OCI-LY1 (cell line): ENCODE results near the gene RAB7A.

Experiments
- H2AFZ ChIP-seq: fragments of 200-600 bp; sonication (generic), shearing (Covaris generic); 2 replicates; pipeline ENCODE4 v1.6.0; 2014; ENCODE audit warnings: antibody characterized with exemption, mild to moderate bottlenecking, low read length
- H3F3A ChIP-seq: fragments of 200-600 bp; sonication (generic), shearing (Covaris generic); 2 replicates; pipeline ENCODE4 v1.6.0; 2014; ENCODE audit warnings: mild to moderate bottlenecking, antibody characterized with exemption, low read length, moderate library complexity; ENCODE audit not compliant: insufficient read depth
- H3K27ac ChIP-seq: fragments of 200-600 bp; sonication (generic); 2 replicates; pipeline ENCODE4 v1.5.1; 2014; ENCODE audit warnings: low read length, mixed run types, mild to moderate bottlenecking, low read depth; ENCODE audit not compliant: poor library complexity, severe bottlenecking
- H3K27me3 ChIP-seq: fragments of 200-600 bp; sonication (generic); 2 replicates; pipeline ENCODE4 v1.6.0; 2014; ENCODE audit warnings: antibody characterized with exemption, mild to moderate bottlenecking, low read length, moderate library complexity; ENCODE audit not compliant: insufficient read depth
- H3K36me3 ChIP-seq: fragments of 200-600 bp; sonication (generic); 2 replicates; pipeline ENCODE4 v1.6.1; 2014; ENCODE audit warnings: mild to moderate bottlenecking, antibody characterized with exemption, low read length, moderate library complexity, mixed read lengths; ENCODE audit not compliant: insufficient read depth
- H3K4me1 ChIP-seq: fragments of 200-600 bp; sonication (generic); 2 replicates; pipeline ENCODE4 v1.5.1; 2014; ENCODE audit warnings: mild to moderate bottlenecking, low read length, moderate library complexity; ENCODE audit not compliant: insufficient read depth, severe bottlenecking
- H3K4me2 ChIP-seq: fragments of 200-600 bp; sonication (generic), shearing (Covaris generic); 2 replicates; pipeline ENCODE4 v1.6.1; 2014; ENCODE audit warnings: low read length
- H3K4me3 ChIP-seq: fragments of 200-600 bp; sonication (generic); 2 replicates; pipeline ENCODE4 v1.5.1; 2014; ENCODE audit warnings: low read length, low read depth, mild to moderate bottlenecking, mixed read lengths; ENCODE audit not compliant: poor library complexity, severe bottlenecking
- H3K79me2 ChIP-seq: fragments of 200-600 bp; shearing (Covaris generic); 2 replicates; pipeline ENCODE4 v1.6.1; 2016; ENCODE audit warnings: mixed run types, low read length, mixed read lengths; ENCODE audit not compliant: insufficient read depth
- H3K9ac ChIP-seq: fragments of 200-600 bp; sonication (generic), shearing (Covaris generic); 2 replicates; pipeline ENCODE4 v1.6.1; 2014; ENCODE audit warnings: mild to moderate bottlenecking, low read length, mixed read lengths
- H3K9me2 ChIP-seq: fragments of 200-600 bp; sonication (generic), shearing (Covaris generic); 2 replicates; pipeline ENCODE4 v1.6.1; 2014; ENCODE audit warnings: low read depth, mild to moderate bottlenecking, low read length, mixed read lengths
- H3K9me3 ChIP-seq: fragments of 200-600 bp; shearing (Covaris generic); 2 replicates; pipeline ENCODE4 v1.6.1; 2014; ENCODE audit warnings: low read length, mixed read lengths
- H4K20me1 ChIP-seq: fragments of 200-600 bp; sonication (generic), shearing (Covaris generic); 2 replicates; pipeline ENCODE4 v1.6.0; 2016; ENCODE audit warnings: mild to moderate bottlenecking, low read length; ENCODE audit not compliant: insufficient read depth
- CTCF ChIP-seq: fragments of 200-600 bp; sonication (generic), shearing (Covaris generic); IDR thresholded peaks from 2 replicates; pipeline ENCODE4 v1.5.1; 2017; ENCODE audit warnings: mild to moderate bottlenecking, antibody characterized with exemption, low read length, moderate library complexity, mixed read lengths
- EZH2 ChIP-seq: fragments of 200-600 bp; sonication (generic), shearing (Covaris generic); IDR thresholded peaks from 2 replicates; pipeline ENCODE4 v1.8.0; 2017; ENCODE audit warnings: borderline replicate concordance, mixed run types, mild to moderate bottlenecking, antibody characterized with exemption, low read length, moderate library complexity, mixed read lengths

The RAB7A gene

GRCh38 chr3:128818186-128818787, 92.3 kb downstream of the RAB7A start:
- no peak overlapping the region for H3K9ac ChIP-seq
- no peaks in the 10 kb centered on the region for H4K20me1 ChIP-seq
- TF ChIP-seq CTCF, result no peak
- no peak for TF ChIP-seq EZH2
- peaks cover 53% of the 10 kb centered on the region for H3K36me3 ChIP-seq
- no peak overlapping the region for H2AFZ ChIP-seq
- no peak overlapping the region for H3K4me3 ChIP-seq
- no peak overlapping the region for H3K27ac ChIP-seq
- H3K79me2 ChIP-seq, result no peaks in the 10 kb centered on the region
- no peak overlapping the region for H3K4me2 ChIP-seq
- H3K27me3 ChIP-seq, result no peaks in the 10 kb centered on the region
- H3K4me1 ChIP-seq, result no peaks in the 10 kb centered on the region
- H3K9me3 ChIP-seq, result no peaks in the 10 kb centered on the region
- no peaks in the 10 kb centered on the region for H3K9me2 ChIP-seq
- H3F3A ChIP-seq, result no peaks in the 10 kb centered on the region

GRCh38 chr3:128820252-128820839, 94.4 kb downstream of the RAB7A start:
- Histone ChIP-seq H3K4me2 (no peak overlapping the region), H3K79me2 (no peaks in the 10 kb centered on the region), H3K4me1 (no peaks in the 10 kb centered on the region), H3K36me3 (peaks cover 32% of the 10 kb centered on the region), H3K27me3 (no peaks in the 10 kb centered on the region), H3F3A (no peaks in the 10 kb centered on the region), H4K20me1 (no peaks in the 10 kb centered on the region), H2AFZ (no peak overlapping the region), H3K9me3 (no peaks in the 10 kb centered on the region), H3K9me2 (no peaks in the 10 kb centered on the region), H3K27ac (no peak overlapping the region), H3K4me3 (no peak overlapping the region), H3K9ac (no peak overlapping the region)
- TF ChIP-seq EZH2, result no peak
- no peak for TF ChIP-seq CTCF

GRCh38 chr3:128823008-128823407, 97.0 kb downstream of the RAB7A start:
- no peak overlapping the region for H3K4me3 ChIP-seq
- H3K27ac ChIP-seq, result no peak overlapping the region
- no peak overlapping the region for H3K4me2 ChIP-seq
- H3K4me1 ChIP-seq, result no peaks in the 10 kb centered on the region
- no peaks in the 10 kb centered on the region for H4K20me1 ChIP-seq
- no peaks in the 10 kb centered on the region for H3K79me2 ChIP-seq
- no peak overlapping the region for H2AFZ ChIP-seq
- H3K36me3 ChIP-seq, result peaks cover 14% of the 10 kb centered on the region
- no peak overlapping the region for H3K9ac ChIP-seq
- H3K9me2 ChIP-seq, result no peaks in the 10 kb centered on the region
- TF ChIP-seq CTCF (no peak), EZH2 (no peak)
- H3K9me3 ChIP-seq, result no peaks in the 10 kb centered on the region
- no peaks in the 10 kb centered on the region for H3F3A ChIP-seq
- H3K27me3 ChIP-seq, result no peaks in the 10 kb centered on the region
